GM12891 (cell line): ENCODE measurements around the gene MICAL3.

Experiments
- DNase-seq: peaks from one replicate; pipeline ENCODE4 v3.0.0; 2011; ENCODE audit warnings: low spot score; ENCODE audit not compliant: insufficient read length
- FAIRE-seq: peaks from 2 replicates; lab custom pipeline; 2011; peaks lifted over from hg19 to GRCh38; lab: Jason Lieb, UNC
- PAX5 ChIP-seq: IDR thresholded peaks from 2 replicates; pipeline ENCODE4 v1.6.1; 2011; ENCODE audit warnings: low read length, moderate library complexity, mild to moderate bottlenecking; ENCODE audit not compliant: insufficient read depth, severe bottlenecking
- POLR2A ChIP-seq: IDR thresholded peaks from 2 replicates; pipeline ENCODE4 v1.6.1; 2011; ENCODE audit warnings: low read depth, low read length, control low read depth
- POLR2AphosphoS5 ChIP-seq: IDR thresholded peaks from 2 replicates; pipeline ENCODE4 v1.6.1; 2011; ENCODE audit warnings: low read depth, low read length, control low read depth
- POU2F2 ChIP-seq: IDR thresholded peaks from 2 replicates; pipeline ENCODE4 v1.6.1; 2011; ENCODE audit warnings: low read depth, mild to moderate bottlenecking, control low read depth, low read length, moderate library complexity
- SPI1 ChIP-seq: IDR thresholded peaks from 2 replicates; pipeline ENCODE4 v1.6.1; 2011; ENCODE audit warnings: low read depth, low read length, control low read depth
- TAF1 ChIP-seq: IDR thresholded peaks from 2 replicates; pipeline ENCODE4 v1.6.1; 2011; ENCODE audit warnings: low read depth, low read length, control low read depth

Gene MICAL3

GRCh38 chr22:17930455-17931313 is 93.7 kb downstream of the MICAL3 start:
- DNase-seq: no peak
- TF ChIP-seq TAF1 (no peak), POLR2A (no peak), SPI1 (no peak)
- no peak for FAIRE-seq

- no peak for DNase-seq
- no peak for FAIRE-seq
- no peak for TF ChIP-seq TAF1
- no peak for TF ChIP-seq SPI1
- TF ChIP-seq POLR2AphosphoS5: no peak
- TF ChIP-seq POU2F2: no peak
- no peak for TF ChIP-seq PAX5
- no peak for TF ChIP-seq POLR2A
Measured at GRCh38 chr22:17929909-17930308, 94.5 kb downstream of the MICAL3 start.

- DNase-seq (no peak), FAIRE-seq (no peak)
- TF ChIP-seq PAX5 (no peak), POU2F2 (no peak), TAF1 (no peak), POLR2A (no peak), SPI1 (no peak), POLR2AphosphoS5 (no peak)
Measured at GRCh38 chr22:17928391-17928790, 96.0 kb downstream of the MICAL3 start.

GRCh38 chr22:17927062-17927461 is 97.3 kb downstream of the MICAL3 start:
- TF ChIP-seq TAF1 (no peak), PAX5 (no peak), POLR2A (no peak), POU2F2 (no peak), POLR2AphosphoS5 (no peak), SPI1 (no peak)
- no peak for DNase-seq
- FAIRE-seq: no peak

DNA sequence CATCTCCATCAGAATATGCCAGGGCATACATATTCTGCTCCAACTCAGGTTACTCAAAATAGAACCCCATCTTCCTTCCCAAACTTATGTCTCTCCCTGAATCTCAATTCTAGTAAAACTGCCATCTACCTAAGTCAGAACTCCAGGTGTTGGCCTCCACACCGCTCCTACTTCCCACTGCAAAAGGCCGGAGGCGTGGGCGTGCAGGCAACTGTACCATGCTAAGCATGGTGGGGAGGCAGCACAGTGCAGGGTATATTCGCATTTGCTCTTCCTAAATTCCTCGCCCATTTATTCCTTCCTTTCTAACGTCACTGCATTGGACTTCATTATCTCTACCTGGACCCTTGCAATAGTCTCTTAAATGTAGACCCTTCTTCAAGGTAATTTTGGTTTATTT is 97.8 kb downstream of the MICAL3 start:
- FAIRE-seq: no peak
- TF ChIP-seq PAX5 (no peak), POLR2AphosphoS5 (no peak), POU2F2 (no peak), SPI1 (no peak), TAF1 (no peak), POLR2A (no peak)
- no peak for DNase-seq

DNA sequence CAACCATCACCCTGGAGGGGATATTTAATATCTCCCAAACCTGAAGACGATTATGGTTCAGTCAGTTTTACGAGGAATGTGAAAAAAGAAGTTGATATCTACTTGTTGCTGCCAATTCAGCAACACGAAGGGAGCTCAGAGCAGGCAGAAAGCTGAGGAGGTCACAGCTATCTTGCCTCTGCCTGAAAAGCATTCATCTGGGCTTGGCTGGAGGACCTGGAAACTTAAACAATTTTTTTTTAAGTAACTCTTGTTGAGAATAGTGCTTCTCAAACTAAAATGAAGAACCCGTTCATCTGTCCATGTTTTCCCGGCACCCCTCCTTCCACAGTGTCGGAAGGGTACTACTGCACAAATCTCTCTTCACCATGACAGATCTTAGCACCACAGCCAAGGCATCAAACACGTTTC is 98.9 kb downstream of the MICAL3 start:
- TF ChIP-seq SPI1: no peak
- no peak for TF ChIP-seq POLR2A
- no peak for TF ChIP-seq POLR2AphosphoS5
- no peak for TF ChIP-seq POU2F2
- no peak for TF ChIP-seq TAF1
- TF ChIP-seq PAX5: no peak
- no peak for DNase-seq
- FAIRE-seq: no peak

GRCh38 chr22:17924735-17925364 is 99.5 kb downstream of the MICAL3 start:
- TF ChIP-seq POLR2AphosphoS5 (no peak), SPI1 (no peak), POLR2A (no peak), PAX5 (no peak), POU2F2 (no peak), TAF1 (no peak)
- FAIRE-seq (no peak), DNase-seq (no peak)

DNA sequence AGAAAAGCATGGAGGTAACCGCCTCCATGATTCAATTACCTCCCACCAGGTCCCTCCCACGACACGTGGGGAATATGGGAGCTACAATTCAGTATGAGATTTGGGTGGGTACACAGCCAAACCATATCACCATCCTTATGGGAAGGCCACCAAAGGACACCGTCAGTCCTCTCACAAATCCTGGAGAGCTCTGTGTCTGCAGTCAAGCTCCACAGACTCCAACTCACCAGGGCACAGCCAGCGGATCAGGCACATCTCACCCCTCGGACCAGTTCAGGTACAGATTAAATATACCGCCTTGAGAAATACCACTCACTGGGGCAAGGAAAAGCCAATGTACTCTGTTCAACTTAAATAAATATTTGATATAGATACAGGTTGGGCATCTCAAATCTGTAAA is 100.3 kb downstream of the MICAL3 start:
- TF ChIP-seq POU2F2 (no peak), POLR2A (no peak), TAF1 (no peak), SPI1 (no peak), POLR2AphosphoS5 (no peak), PAX5 (no peak)
- no peak for FAIRE-seq
- no peak for DNase-seq

DNA sequence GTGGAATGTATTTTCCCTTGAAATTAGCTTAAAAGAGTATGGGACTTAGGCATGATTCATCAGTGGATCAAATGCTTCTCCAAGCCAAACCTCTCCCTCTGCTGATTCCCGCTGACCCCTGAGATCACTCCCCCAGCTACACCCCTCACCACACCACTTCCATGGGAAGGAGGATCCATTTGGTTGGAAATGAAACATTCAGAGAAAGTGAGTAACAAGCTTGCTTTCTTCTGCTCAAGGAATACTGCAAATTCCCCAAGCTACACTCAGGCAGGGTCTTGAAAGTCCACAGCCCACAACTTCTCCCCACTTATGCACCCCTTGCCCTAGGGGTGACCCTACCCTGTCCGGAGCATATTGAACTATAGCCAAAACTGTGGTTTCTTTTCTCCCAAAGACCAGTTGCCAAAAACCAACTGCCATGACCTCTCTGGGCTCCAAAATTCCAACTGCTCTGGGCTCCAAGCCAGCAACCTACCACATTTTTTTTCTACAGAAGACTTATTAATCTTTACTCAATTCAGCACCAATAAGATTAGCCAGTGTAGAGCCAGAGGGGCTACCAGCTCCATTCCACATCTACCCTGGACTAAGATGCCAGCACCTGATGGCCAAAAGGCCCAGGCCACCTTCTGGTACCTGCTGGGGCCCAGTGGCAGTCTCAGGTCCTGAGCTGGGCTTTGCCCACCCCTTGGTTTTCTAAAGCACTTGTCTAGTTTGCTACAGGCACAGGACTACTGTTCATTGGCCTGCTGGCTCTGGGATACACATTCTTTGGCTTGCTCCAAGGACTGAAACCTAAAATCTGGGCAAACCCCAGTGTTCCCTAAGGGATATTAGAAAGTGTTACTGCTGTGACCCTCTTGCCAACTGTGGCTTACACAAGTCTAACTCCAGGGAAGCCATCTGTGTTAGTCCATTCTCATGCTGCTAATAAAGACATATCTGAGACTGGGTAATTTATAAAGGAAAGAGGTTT is 101.1 kb downstream of the MICAL3 start:
- no peak for FAIRE-seq

More for the DNA sequence above, 101.1 kb downstream of the MICAL3 start:
- DNase-seq: no peak
- TF ChIP-seq TAF1 (no peak), SPI1 (no peak), POLR2A (no peak), POU2F2 (no peak), POLR2AphosphoS5 (no peak), PAX5 (no peak)
